WTC11 (cell line): Measurements from ENCODE around the gene RAPGEF6. TPM values are rescaled to one million over a fixed set of nuclear protein-coding genes. Genes with fewer than 3 reads are reported as not detected.

Experiments used
- ATAC-seq: fragments of 200-7000 bp; cut with Tn5 transposase; 2 replicates; pipeline ENCODE4 v1.10.0; 2021; ENCODE audit warnings: mild to moderate bottlenecking, moderate library complexity
- CTCF ChIA-PET: fragments of 300-600 bp; sonication (Branson Sonifier 250); formaldehyde crosslinking; loops from one replicate; lab custom pipeline; 2021; ENCODE audit warnings: antibody characterized with exemption; lab: Charles Lee
- POLR2A ChIA-PET: fragments of 350-600 bp; sonication (Branson Sonifier 250); formaldehyde crosslinking; loops from one replicate; lab custom pipeline; 2021; ENCODE audit warnings: antibody characterized with exemption; lab: Charles Lee
- DNase-seq: peaks from one replicate; pipeline ENCODE4 v3.0.0; 2021; ENCODE audit warnings: low spot score
- H3K27ac Mint-ChIP-seq: 2 replicates; pipeline ENCODE4 v1.8.0; 2021; ENCODE audit warnings: mixed read lengths
- H3K27me3 Mint-ChIP-seq: 2 replicates; pipeline ENCODE4 v1.8.0; 2021; ENCODE audit warnings: low read depth, mild to moderate bottlenecking, moderate library complexity, mixed read lengths
- H3K36me3 Mint-ChIP-seq: 2 replicates; pipeline ENCODE4 v1.8.0; 2021; ENCODE audit warnings: mixed read lengths
- H3K4me1 Mint-ChIP-seq: 2 replicates; pipeline ENCODE4 v1.8.0; 2022; ENCODE audit warnings: mixed read lengths
- H3K4me3 Mint-ChIP-seq: 2 replicates; pipeline ENCODE4 v1.8.0; 2021; ENCODE audit warnings: mild to moderate bottlenecking, moderate library complexity, mixed read lengths
- H3K9me3 Mint-ChIP-seq: 2 replicates; pipeline ENCODE4 v1.8.0; 2021; ENCODE audit warnings: mixed read lengths
- ATF1 ChIP-seq: sonication (generic); formaldehyde crosslinking; IDR thresholded peaks from 2 replicates; pipeline ENCODE4 v1.8.1; 2023; ENCODE audit warnings: mild to moderate bottlenecking, moderate library complexity, missing genetic modification reagents
- FOXP1 ChIP-seq: sonication (generic); formaldehyde crosslinking; IDR thresholded peaks from 2 replicates; pipeline ENCODE4 v1.8.0; 2022; ENCODE audit warnings: missing genetic modification reagents, mild to moderate bottlenecking, moderate library complexity, borderline replicate concordance
- GRHL2 ChIP-seq: fragments of 250-450 bp; sonication (Bioruptor Pico); IDR thresholded peaks from 2 replicates; pipeline ENCODE4 v1.8.0; 2022; ENCODE audit warnings: mild to moderate bottlenecking, moderate library complexity; ENCODE audit not compliant: insufficient replicate concordance, severe bottlenecking
- GTF2I ChIP-seq: fragments of 250-450 bp; sonication (Bioruptor Pico); conservative IDR thresholded peaks from 2 replicates; pipeline ENCODE4 v1.4.0; 2021; ENCODE audit warnings: mild to moderate bottlenecking
- KAT7 ChIP-seq: sonication (generic); formaldehyde crosslinking; IDR thresholded peaks from 2 replicates; pipeline ENCODE4 v1.8.1; 2023; ENCODE audit warnings: missing genetic modification reagents, mild to moderate bottlenecking, borderline replicate concordance
- NFYB ChIP-seq: sonication (generic); formaldehyde crosslinking; conservative IDR thresholded peaks from 2 replicates; pipeline ENCODE4 v1.8.0; 2022; ENCODE audit warnings: low read depth, missing genetic modification reagents
- NR1H2 ChIP-seq: sonication (generic); formaldehyde crosslinking; IDR thresholded peaks from 2 replicates; pipeline ENCODE4 v1.9.0; 2021; ENCODE audit warnings: mild to moderate bottlenecking, moderate library complexity, missing genetic modification reagents
- RELA ChIP-seq: sonication (generic); formaldehyde crosslinking; IDR thresholded peaks from 2 replicates; pipeline ENCODE4 v1.8.1; 2022; ENCODE audit warnings: missing genetic modification reagents, mild to moderate bottlenecking, borderline replicate concordance
- SMAD3 ChIP-seq: sonication (generic); formaldehyde crosslinking; IDR thresholded peaks from 2 replicates; pipeline ENCODE4 v1.8.0; 2022; ENCODE audit warnings: missing genetic modification reagents, mild to moderate bottlenecking, borderline replicate concordance
- TEAD4 ChIP-seq: sonication (generic); formaldehyde crosslinking; IDR thresholded peaks from 2 replicates; pipeline ENCODE4 v1.8.0; 2022; ENCODE audit warnings: mild to moderate bottlenecking, missing genetic modification reagents
- USF1 ChIP-seq: sonication (generic); formaldehyde crosslinking; IDR thresholded peaks from 2 replicates; pipeline ENCODE4 v1.8.0; 2022; ENCODE audit warnings: mild to moderate bottlenecking, missing genetic modification reagents
- ZBTB21 ChIP-seq: sonication (generic); formaldehyde crosslinking; IDR thresholded peaks from 2 replicates; pipeline ENCODE4 v1.8.1; 2023; ENCODE audit warnings: mild to moderate bottlenecking, missing genetic modification reagents, borderline replicate concordance
- ZNF121 ChIP-seq: sonication (generic); formaldehyde crosslinking; IDR thresholded peaks from 2 replicates; pipeline ENCODE4 v1.8.0; 2023; ENCODE audit warnings: missing genetic modification reagents
- ZNF423 ChIP-seq: fragments of 250-450 bp; sonication (Bioruptor Pico); IDR thresholded peaks from 2 replicates; pipeline ENCODE4 v2.1.2; 2022; ENCODE audit warnings: mild to moderate bottlenecking, moderate library complexity
- ZNF671 ChIP-seq: fragments of 250-450 bp; sonication (Bioruptor Pico); IDR thresholded peaks from 2 replicates; pipeline ENCODE4 v1.8.0; 2021; ENCODE audit warnings: mild to moderate bottlenecking
- total RNA-seq: library from RNA; stranded (reverse); gene quantifications from 3 replicates; pipeline ENCODE4 v1.2.3, GENCODE V29; 2021
- TF ChIP-seq, protein P1 (sequence below): sonication (generic); formaldehyde crosslinking; IDR thresholded peaks from 2 replicates; pipeline ENCODE4 v1.8.0; 2022; ENCODE audit warnings: mild to moderate bottlenecking, missing genetic modification reagents
- TF ChIP-seq, protein P2 (sequence below): sonication (generic); formaldehyde crosslinking; IDR thresholded peaks from 2 replicates; pipeline ENCODE4 v1.8.1; 2023; ENCODE audit warnings: mild to moderate bottlenecking, missing genetic modification reagents, moderate library complexity
- TF ChIP-seq, protein P3 (sequence below): sonication (generic); formaldehyde crosslinking; IDR thresholded peaks from 2 replicates; pipeline ENCODE4 v1.8.0; 2023; ENCODE audit warnings: missing genetic modification reagents, mild to moderate bottlenecking, borderline replicate concordance
- TF ChIP-seq, protein P4 (sequence below): sonication (generic); formaldehyde crosslinking; IDR thresholded peaks from 2 replicates; pipeline ENCODE4 v1.8.1; 2022; ENCODE audit warnings: missing genetic modification reagents, borderline replicate concordance

Gene RAPGEF6
- total RNA-seq, 1 experiment from 2014 or later = 18.0 TPM

- TF ChIP-seq NFYB (CRISPR knock-in tag) (no peak), ATF1 (no peak), NR1H2 (CRISPR knock-in tag) (no peak), USF1 (CRISPR knock-in tag) (no peak), GRHL2 (CRISPR knock-in tag) (no peak), ZNF121 (CRISPR knock-in tag) (no peak), KAT7 (CRISPR knock-in tag) (no peak), ZBTB21 (CRISPR knock-in tag) (no peak)
- TF ChIP-seq, protein P1, sequence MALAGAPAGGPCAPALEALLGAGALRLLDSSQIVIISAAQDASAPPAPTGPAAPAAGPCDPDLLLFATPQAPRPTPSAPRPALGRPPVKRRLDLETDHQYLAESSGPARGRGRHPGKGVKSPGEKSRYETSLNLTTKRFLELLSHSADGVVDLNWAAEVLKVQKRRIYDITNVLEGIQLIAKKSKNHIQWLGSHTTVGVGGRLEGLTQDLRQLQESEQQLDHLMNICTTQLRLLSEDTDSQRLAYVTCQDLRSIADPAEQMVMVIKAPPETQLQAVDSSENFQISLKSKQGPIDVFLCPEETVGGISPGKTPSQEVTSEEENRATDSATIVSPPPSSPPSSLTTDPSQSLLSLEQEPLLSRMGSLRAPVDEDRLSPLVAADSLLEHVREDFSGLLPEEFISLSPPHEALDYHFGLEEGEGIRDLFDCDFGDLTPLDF (CRISPR knock-in tag) = no peak
Observed at GRCh38 chr5:131664929-131665328, 29.9 kb upstream of the RAPGEF6 start (continued).

- no peaks in the 10 kb centered on the region for H3K4me1 Mint-ChIP-seq
- DNase-seq (no peak), ATAC-seq (no peak)
- no peak for TF ChIP-seq NFYB (CRISPR knock-in tag)
- TF ChIP-seq FOXP1 (CRISPR knock-in tag) = no peak
- no peak for TF ChIP-seq ZNF423 (CRISPR knock-in tag)
- no peak for TF ChIP-seq TEAD4 (CRISPR knock-in tag)
- TF ChIP-seq USF1 (CRISPR knock-in tag) = no peak
- TF ChIP-seq SMAD3 (CRISPR knock-in tag) = no peak
- no peak for TF ChIP-seq RELA
- TF ChIP-seq, protein P2, sequence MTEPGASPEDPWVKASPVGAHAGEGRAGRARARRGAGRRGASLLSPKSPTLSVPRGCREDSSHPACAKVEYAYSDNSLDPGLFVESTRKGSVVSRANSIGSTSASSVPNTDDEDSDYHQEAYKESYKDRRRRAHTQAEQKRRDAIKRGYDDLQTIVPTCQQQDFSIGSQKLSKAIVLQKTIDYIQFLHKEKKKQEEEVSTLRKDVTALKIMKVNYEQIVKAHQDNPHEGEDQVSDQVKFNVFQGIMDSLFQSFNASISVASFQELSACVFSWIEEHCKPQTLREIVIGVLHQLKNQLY = no peak
- TF ChIP-seq, protein P3, sequence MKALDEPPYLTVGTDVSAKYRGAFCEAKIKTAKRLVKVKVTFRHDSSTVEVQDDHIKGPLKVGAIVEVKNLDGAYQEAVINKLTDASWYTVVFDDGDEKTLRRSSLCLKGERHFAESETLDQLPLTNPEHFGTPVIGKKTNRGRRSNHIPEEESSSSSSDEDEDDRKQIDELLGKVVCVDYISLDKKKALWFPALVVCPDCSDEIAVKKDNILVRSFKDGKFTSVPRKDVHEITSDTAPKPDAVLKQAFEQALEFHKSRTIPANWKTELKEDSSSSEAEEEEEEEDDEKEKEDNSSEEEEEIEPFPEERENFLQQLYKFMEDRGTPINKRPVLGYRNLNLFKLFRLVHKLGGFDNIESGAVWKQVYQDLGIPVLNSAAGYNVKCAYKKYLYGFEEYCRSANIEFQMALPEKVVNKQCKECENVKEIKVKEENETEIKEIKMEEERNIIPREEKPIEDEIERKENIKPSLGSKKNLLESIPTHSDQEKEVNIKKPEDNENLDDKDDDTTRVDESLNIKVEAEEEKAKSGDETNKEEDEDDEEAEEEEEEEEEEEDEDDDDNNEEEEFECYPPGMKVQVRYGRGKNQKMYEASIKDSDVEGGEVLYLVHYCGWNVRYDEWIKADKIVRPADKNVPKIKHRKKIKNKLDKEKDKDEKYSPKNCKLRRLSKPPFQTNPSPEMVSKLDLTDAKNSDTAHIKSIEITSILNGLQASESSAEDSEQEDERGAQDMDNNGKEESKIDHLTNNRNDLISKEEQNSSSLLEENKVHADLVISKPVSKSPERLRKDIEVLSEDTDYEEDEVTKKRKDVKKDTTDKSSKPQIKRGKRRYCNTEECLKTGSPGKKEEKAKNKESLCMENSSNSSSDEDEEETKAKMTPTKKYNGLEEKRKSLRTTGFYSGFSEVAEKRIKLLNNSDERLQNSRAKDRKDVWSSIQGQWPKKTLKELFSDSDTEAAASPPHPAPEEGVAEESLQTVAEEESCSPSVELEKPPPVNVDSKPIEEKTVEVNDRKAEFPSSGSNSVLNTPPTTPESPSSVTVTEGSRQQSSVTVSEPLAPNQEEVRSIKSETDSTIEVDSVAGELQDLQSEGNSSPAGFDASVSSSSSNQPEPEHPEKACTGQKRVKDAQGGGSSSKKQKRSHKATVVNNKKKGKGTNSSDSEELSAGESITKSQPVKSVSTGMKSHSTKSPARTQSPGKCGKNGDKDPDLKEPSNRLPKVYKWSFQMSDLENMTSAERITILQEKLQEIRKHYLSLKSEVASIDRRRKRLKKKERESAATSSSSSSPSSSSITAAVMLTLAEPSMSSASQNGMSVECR (CRISPR knock-in tag) = no peak
- TF ChIP-seq GTF2I = no peak
- TF ChIP-seq ZNF671 = no peak
- TF ChIP-seq, protein P4, sequence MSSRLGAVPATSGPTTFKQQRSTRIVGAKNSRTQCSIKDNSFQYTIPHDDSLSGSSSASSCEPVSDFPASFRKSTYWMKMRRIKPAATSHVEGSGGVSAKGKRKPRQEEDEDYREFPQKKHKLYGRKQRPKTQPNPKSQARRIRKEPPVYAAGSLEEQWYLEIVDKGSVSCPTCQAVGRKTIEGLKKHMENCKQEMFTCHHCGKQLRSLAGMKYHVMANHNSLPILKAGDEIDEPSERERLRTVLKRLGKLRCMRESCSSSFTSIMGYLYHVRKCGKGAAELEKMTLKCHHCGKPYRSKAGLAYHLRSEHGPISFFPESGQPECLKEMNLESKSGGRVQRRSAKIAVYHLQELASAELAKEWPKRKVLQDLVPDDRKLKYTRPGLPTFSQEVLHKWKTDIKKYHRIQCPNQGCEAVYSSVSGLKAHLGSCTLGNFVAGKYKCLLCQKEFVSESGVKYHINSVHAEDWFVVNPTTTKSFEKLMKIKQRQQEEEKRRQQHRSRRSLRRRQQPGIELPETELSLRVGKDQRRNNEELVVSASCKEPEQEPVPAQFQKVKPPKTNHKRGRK (CRISPR knock-in tag) = no peak
- H3K27me3 Mint-ChIP-seq = no peaks in the 10 kb centered on the region; the same call in 1 of the 2 replicates
- H3K27ac Mint-ChIP-seq = no peak overlapping the region
- ChIA-PET CTCF (no interaction called here), POLR2A (no interaction called here)
- no peak overlapping the region for H3K4me3 Mint-ChIP-seq
- peaks cover 37% of the 10 kb centered on the region for H3K9me3 Mint-ChIP-seq
- peaks cover 53% of the 10 kb centered on the region for H3K36me3 Mint-ChIP-seq
Observed at GRCh38 chr5:131661933-131662332, 26.9 kb upstream of the RAPGEF6 start.
